PFSK-1 (cell line): ENCODE measurements around the gene ADAM21.

Experiments
- POLR2AphosphoS5 ChIP-seq: IDR thresholded peaks from 2 replicates; pipeline ENCODE4 v1.6.1; 2012; ENCODE audit warnings: low read depth, mild to moderate bottlenecking, control low read depth, low read length, moderate library complexity
- SIN3A ChIP-seq: IDR thresholded peaks from 2 replicates; pipeline ENCODE4 v1.6.1; 2012; ENCODE audit warnings: mild to moderate bottlenecking, low read length, moderate library complexity, borderline replicate concordance; ENCODE audit not compliant: insufficient read depth
- TAF1 ChIP-seq: IDR thresholded peaks from 2 replicates; pipeline ENCODE4 v1.6.1; 2012; ENCODE audit warnings: low read length, control low read depth, borderline replicate concordance; ENCODE audit not compliant: insufficient read depth
- TF ChIP-seq, protein P1 (sequence below), 2 experiments: IDR thresholded peaks; 2 replicates each; pipeline versions ENCODE4 v1.6.1 to v1.8.0; 2011 to 2012; ENCODE audit warnings: low read depth in 2 of 2, low read length in 2 of 2, control low read depth in 1 of 2, inconsistent platforms in 1 of 2, mild to moderate bottlenecking in 1 of 2, moderate library complexity in 1 of 2; ENCODE audit not compliant: insufficient read depth in 1 of 2

DNA sequence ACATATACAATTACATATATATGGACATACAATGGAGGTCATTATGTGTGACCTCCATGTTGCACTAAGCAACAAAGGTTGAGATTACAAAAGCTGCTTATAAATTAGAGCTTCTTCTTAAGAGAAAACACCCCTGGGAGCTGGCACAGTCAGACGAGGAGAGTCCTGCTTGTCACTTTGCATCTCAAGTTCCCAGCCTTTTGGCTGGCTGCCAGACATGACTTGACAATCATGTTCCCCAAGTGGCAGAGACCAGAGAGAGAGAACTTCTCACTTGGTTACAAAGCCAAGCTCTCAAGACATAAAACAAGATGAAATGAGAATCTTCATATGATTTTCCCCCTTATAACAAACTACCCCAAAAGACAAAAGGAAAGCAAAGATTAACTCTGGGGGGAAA lies 26.6 kb upstream of the ADAM21 start:
- TF ChIP-seq POLR2AphosphoS5 (no peak), SIN3A (no peak), TAF1 (no peak)
- TF ChIP-seq, protein P1, sequence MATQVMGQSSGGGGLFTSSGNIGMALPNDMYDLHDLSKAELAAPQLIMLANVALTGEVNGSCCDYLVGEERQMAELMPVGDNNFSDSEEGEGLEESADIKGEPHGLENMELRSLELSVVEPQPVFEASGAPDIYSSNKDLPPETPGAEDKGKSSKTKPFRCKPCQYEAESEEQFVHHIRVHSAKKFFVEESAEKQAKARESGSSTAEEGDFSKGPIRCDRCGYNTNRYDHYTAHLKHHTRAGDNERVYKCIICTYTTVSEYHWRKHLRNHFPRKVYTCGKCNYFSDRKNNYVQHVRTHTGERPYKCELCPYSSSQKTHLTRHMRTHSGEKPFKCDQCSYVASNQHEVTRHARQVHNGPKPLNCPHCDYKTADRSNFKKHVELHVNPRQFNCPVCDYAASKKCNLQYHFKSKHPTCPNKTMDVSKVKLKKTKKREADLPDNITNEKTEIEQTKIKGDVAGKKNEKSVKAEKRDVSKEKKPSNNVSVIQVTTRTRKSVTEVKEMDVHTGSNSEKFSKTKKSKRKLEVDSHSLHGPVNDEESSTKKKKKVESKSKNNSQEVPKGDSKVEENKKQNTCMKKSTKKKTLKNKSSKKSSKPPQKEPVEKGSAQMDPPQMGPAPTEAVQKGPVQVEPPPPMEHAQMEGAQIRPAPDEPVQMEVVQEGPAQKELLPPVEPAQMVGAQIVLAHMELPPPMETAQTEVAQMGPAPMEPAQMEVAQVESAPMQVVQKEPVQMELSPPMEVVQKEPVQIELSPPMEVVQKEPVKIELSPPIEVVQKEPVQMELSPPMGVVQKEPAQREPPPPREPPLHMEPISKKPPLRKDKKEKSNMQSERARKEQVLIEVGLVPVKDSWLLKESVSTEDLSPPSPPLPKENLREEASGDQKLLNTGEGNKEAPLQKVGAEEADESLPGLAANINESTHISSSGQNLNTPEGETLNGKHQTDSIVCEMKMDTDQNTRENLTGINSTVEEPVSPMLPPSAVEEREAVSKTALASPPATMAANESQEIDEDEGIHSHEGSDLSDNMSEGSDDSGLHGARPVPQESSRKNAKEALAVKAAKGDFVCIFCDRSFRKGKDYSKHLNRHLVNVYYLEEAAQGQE (IDR thresholded peaks at IDR 0.05; ENCODE audit: insufficient read depth in 1 of 2, low read depth in 2 of 2, low read length in 2 of 2) = no peak
